Endothelial cell of umbilical vein (primary cell): ENCODE results near the gene RASL12. TPM values are rescaled to one million over a fixed set of nuclear protein-coding genes. Genes with fewer than 3 reads are reported as not detected.

Experiments
- BruUV-seq: library from RNA; stranded (reverse); fragments of 400-500 nt; replicated peaks from 2 replicates; lab custom pipeline; 2021; lab: Mats Ljungman, UMichigan
- CTCF ChIA-PET: fragments of 300-600, 350-600 bp; sonication (Branson Sonifier 250); formaldehyde crosslinking; loops from one replicate; lab custom pipeline; 2021; ENCODE audit warnings: antibody characterized with exemption, inconsistent platforms; lab: Charles Lee
- POLR2A ChIA-PET: fragments of 300-600, 350-600 bp; sonication (Branson Sonifier 250); formaldehyde crosslinking; loops from one replicate; lab custom pipeline; 2021; ENCODE audit warnings: antibody characterized with exemption, inconsistent platforms; lab: Charles Lee
- DNase-seq: peaks from one replicate; pipeline ENCODE4 v3.0.0-alpha.2; 2011; ENCODE audit warnings: low read depth, low spot score
- FAIRE-seq: peaks from 2 replicates; lab custom pipeline; 2011; peaks lifted over from hg19 to GRCh38; lab: Jason Lieb, UNC
- H2AFZ ChIP-seq: 2 replicates; pipeline ENCODE4 v1.6.0; 2012; ENCODE audit warnings: low read depth, low read length, control low read depth, inconsistent platforms
- H3K27ac ChIP-seq: 2 replicates; pipeline ENCODE4 v1.5.1; 2011; ENCODE audit warnings: low read depth, mild to moderate bottlenecking, control low read depth, low read length, moderate library complexity; ENCODE audit not compliant: insufficient read depth
- H3K27me3 ChIP-seq, 2 experiments: 2 replicates each; pipeline versions ENCODE4 v1.6.0 to v1.6.1; 2011; ENCODE audit warnings: low read length in 2 of 2, mixed read lengths in 1 of 2; ENCODE audit not compliant: control insufficient read depth in 2 of 2, insufficient read depth in 2 of 2
- H3K36me3 ChIP-seq, 2 experiments: 2 replicates in 1 of 2; 3 replicates in 1 of 2; pipeline ENCODE4 v1.5.1; 2011; ENCODE audit warnings: low read length in 2 of 2, mild to moderate bottlenecking in 1 of 2, moderate library complexity in 1 of 2; ENCODE audit not compliant: control insufficient read depth in 2 of 2, insufficient read depth in 2 of 2; ENCODE audit errors: extremely low read depth in 1 of 2
- H3K4me1 ChIP-seq: 3 replicates; pipeline ENCODE4 v1.5.1; 2011; ENCODE audit warnings: mild to moderate bottlenecking, low read length; ENCODE audit not compliant: control insufficient read depth, insufficient read depth; ENCODE audit errors: extremely low read depth
- H3K4me2 ChIP-seq: 2 replicates; pipeline ENCODE4 v1.6.1; 2011; ENCODE audit warnings: low read length, control low read depth, mixed read lengths; ENCODE audit not compliant: insufficient read depth
- H3K4me3 ChIP-seq, 3 experiments: fragments of 200-600 bp in 1 of 3; sonication (generic), shearing (Covaris generic) in 1 of 3; replicated peaks in 1 of 3; 2 replicates each; pipeline ENCODE4 v1.5.1; 2011 to 2016; ENCODE audit warnings: control low read depth in 3 of 3, low read length in 3 of 3, mild to moderate bottlenecking in 2 of 3, inconsistent platforms in 1 of 3, low read depth in 1 of 3, moderate library complexity in 1 of 3; ENCODE audit not compliant: insufficient read depth in 1 of 3
- H3K79me2 ChIP-seq: 2 replicates; pipeline ENCODE4 v1.6.0; 2012; ENCODE audit warnings: low read length, inconsistent platforms; ENCODE audit not compliant: control insufficient read depth, insufficient read depth
- H3K9ac ChIP-seq: replicated peaks from 2 replicates; pipeline ENCODE3; 2011; ENCODE audit warnings: low read length, control low read depth; ENCODE audit not compliant: insufficient read depth; ENCODE audit errors: extremely low read depth
- H3K9me1 ChIP-seq: replicated peaks from 3 replicates; pipeline ENCODE4 v1.6.0; 2011; ENCODE audit warnings: mild to moderate bottlenecking, low read length; ENCODE audit not compliant: control insufficient read depth, insufficient read depth; ENCODE audit errors: extremely low read depth
- H3K9me3 ChIP-seq: replicated peaks from 2 replicates; pipeline ENCODE4 v1.5.1; 2012; ENCODE audit warnings: low read length, inconsistent platforms; ENCODE audit not compliant: control insufficient read depth, insufficient read depth
- H4K20me1 ChIP-seq: replicated peaks from 2 replicates; pipeline ENCODE3; 2011; ENCODE audit warnings: mild to moderate bottlenecking, low read length; ENCODE audit not compliant: control insufficient read depth, insufficient read depth; ENCODE audit errors: extremely low read depth
- CTCF ChIP-seq, 2 donors: IDR thresholded peaks; 1 replicate in 1 of 2; 2 replicates in 1 of 2; pipeline ENCODE4 v1.5.1; 2011; ENCODE audit warnings: low read length in 2 of 2, mild to moderate bottlenecking in 2 of 2, moderate library complexity in 2 of 2, control low read depth in 1 of 2, inconsistent platforms in 1 of 2, low read depth in 1 of 2; ENCODE audit not compliant: insufficient read depth in 1 of 2; ENCODE audit errors: extremely low read depth in 1 of 2
- EZH2 ChIP-seq: IDR thresholded peaks from 2 replicates; pipeline ENCODE4 v1.6.1; 2012; ENCODE audit warnings: borderline replicate concordance, low read depth, mild to moderate bottlenecking, moderate library complexity, low read length, inconsistent platforms; ENCODE audit not compliant: severe bottlenecking
- FOS ChIP-seq: IDR thresholded peaks from 2 replicates; pipeline ENCODE4 v1.6.1; 2011; ENCODE audit warnings: mild to moderate bottlenecking, low read length, moderate library complexity, borderline replicate concordance; ENCODE audit not compliant: insufficient read depth
- GATA2 ChIP-seq: IDR thresholded peaks from 2 replicates; pipeline ENCODE4 v1.7.0; 2011; ENCODE audit warnings: low read depth, mild to moderate bottlenecking, moderate library complexity, mixed read lengths, low read length; ENCODE audit not compliant: insufficient read length, insufficient read depth
- JUN ChIP-seq: IDR thresholded peaks from 2 replicates; pipeline ENCODE4 v1.6.1; 2011; ENCODE audit warnings: borderline replicate concordance, low read depth; ENCODE audit not compliant: insufficient read length, insufficient read depth
- MYC ChIP-seq: IDR thresholded peaks from one replicate; pipeline ENCODE4 v1.6.1; 2011; ENCODE audit warnings: mild to moderate bottlenecking, low read depth, low read length
- POLR2A ChIP-seq: IDR thresholded peaks from 2 replicates; pipeline ENCODE4 v1.6.1; 2012; ENCODE audit warnings: low read depth, mild to moderate bottlenecking, control low read depth, low read length
- POLR2AphosphoS5 ChIP-seq: IDR thresholded peaks from 2 replicates; pipeline ENCODE4 v1.6.1; 2012; ENCODE audit warnings: low read depth, mild to moderate bottlenecking, control low read depth, low read length, moderate library complexity; ENCODE audit not compliant: insufficient read depth
- dilution Hi-C: fragments of 300-500 bp; cut with MboI; formaldehyde crosslinking; loops from one replicate; pipeline ENCODE4 v1.15.0; 2019; ENCODE audit warnings: low sequenced_read_pairs; ENCODE audit not compliant: extremely low pct_ligation_motif_present
- intact Hi-C: fragments of 100-400 bp; cut with micrococcal nuclease; formaldehyde crosslinking; loops from one replicate; pipeline ENCODE4 v1.10.0; 2022
- polyA plus RNA-seq, 4 experiments: library from polyadenylated mRNA; depleted of rRNA in 3 of 4; stranded (reverse) in 3 of 4; unstranded in 1 of 4; fragments of >200 nt; gene quantifications; 2 replicates each; pipeline versions ENCODE4 v1.2.1 to v1.2.3, GENCODE V29; 2011 to 2012; ENCODE audit warnings: missing spikeins in 1 of 4
- total RNA-seq: library from RNA; stranded (reverse); gene quantifications from 2 replicates; pipeline ENCODE4 v1.2.3, GENCODE V29; 2021
- TF ChIP-seq, protein P1 (sequence below): IDR thresholded peaks from 2 replicates; pipeline ENCODE4 v1.6.1; 2011; ENCODE audit not compliant: insufficient read depth, insufficient read length

Gene RASL12
- total and polyA plus RNA-seq, 2 donors (not counting 3 experiments of a cell fraction or from before 2014, with no cell fraction given): not detected

GRCh38 chr15:65091946-65092770, 24.4 kb upstream of the RASL12 start:
- CTCF ChIA-PET: interaction anchor here (1.0 to 1.3 kb wide), 3 partner anchors 9 to 14 kb away, joined by 3 to 5 read pairs (median 4); no protein-coding TSS in a partner anchor
- H3K9ac ChIP-seq: no peak overlapping the region
- no peak overlapping the region for H3K4me3 ChIP-seq
- H4K20me1 ChIP-seq: no peaks in the 10 kb centered on the region
- no peaks in the 10 kb centered on the region for H3K4me1 ChIP-seq
- DNase-seq (no peak), FAIRE-seq (no peak)
- H3K9me3 ChIP-seq: no peaks in the 10 kb centered on the region
- H3K4me2 ChIP-seq: no peak overlapping the region
- no peaks in the 10 kb centered on the region for H3K79me2 ChIP-seq
- H3K36me3 ChIP-seq: no peaks in the 10 kb centered on the region
- H3K27ac ChIP-seq: no peak overlapping the region
- no peaks in the 10 kb centered on the region for H3K27me3 ChIP-seq
- H3K9me1 ChIP-seq: no peaks in the 10 kb centered on the region
- POLR2A ChIA-PET: no interaction called here
- no peak overlapping the region for H2AFZ ChIP-seq
- dilution Hi-C loops: no loop called here
- no peak for TF ChIP-seq GATA2
- TF ChIP-seq POLR2AphosphoS5: no peak
- intact Hi-C loops: no loop called here
- BruUV-seq: no TSS peak

DNA sequence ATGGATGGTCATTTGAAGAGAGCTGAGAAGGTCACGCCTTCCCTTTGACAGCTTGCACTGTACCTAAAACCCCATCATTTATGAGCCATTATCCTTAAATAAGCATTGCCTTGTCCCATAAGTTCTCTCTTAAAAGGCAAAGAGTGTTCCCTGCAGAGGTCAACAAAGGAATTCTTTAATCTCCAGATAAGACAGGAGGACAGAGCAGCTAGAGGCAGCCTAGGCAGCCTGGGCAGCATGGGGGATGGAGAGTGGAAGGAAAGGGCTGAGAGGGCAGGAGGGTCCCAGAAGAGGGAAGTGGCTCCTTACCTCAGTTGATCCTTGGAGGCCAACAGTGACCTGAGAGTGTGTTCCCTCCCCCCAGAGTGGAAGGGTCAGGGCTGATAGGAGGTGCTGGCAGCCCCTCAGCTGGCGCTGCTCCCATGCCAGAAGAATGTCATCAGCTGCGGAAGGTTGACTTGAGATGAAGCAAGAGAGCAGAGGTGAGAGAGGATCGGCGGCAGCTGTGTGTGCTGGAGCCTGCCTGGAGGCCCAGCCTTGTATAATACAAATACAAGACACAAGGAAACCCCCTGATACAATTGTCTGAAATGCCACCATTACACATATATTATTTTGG, 21.5 kb upstream of the RASL12 start:
- no peak overlapping the region for H3K9ac ChIP-seq
- no peak overlapping the region for H3K27ac ChIP-seq
- no peak for DNase-seq
- no peak overlapping the region for H2AFZ ChIP-seq
- ChIA-PET CTCF (interaction anchor here (1.2 to 8.8 kb wide), 2 partner anchors 12 to 35 kb away, joined by 3 to 64 read pairs; no protein-coding TSS in a partner anchor), POLR2A (no interaction called here)
- no peaks in the 10 kb centered on the region for H4K20me1 ChIP-seq
- H3K9me1 ChIP-seq: no peaks in the 10 kb centered on the region
- H3K79me2 ChIP-seq: no peaks in the 10 kb centered on the region
- no peak overlapping the region for H3K4me2 ChIP-seq
- H3K36me3 ChIP-seq: no peaks in the 10 kb centered on the region
- no peak for TF ChIP-seq MYC
- TF ChIP-seq FOS: no peak
- no peak for TF ChIP-seq CTCF (IDR thresholded peaks at IDR 0.05; ENCODE audit: extremely low read depth in 1 of 2, insufficient read depth in 1 of 2, low read depth in 1 of 2, low read length in 2 of 2)
- no peak for TF ChIP-seq EZH2
- no peak for TF ChIP-seq GATA2
- no peak for TF ChIP-seq POLR2AphosphoS5
- no peak for TF ChIP-seq POLR2A
- TF ChIP-seq, protein P1, sequence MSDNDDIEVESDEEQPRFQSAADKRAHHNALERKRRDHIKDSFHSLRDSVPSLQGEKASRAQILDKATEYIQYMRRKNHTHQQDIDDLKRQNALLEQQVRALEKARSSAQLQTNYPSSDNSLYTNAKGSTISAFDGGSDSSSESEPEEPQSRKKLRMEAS: no peak
- no peak for TF ChIP-seq JUN
- peaks cover 4 to 9% of the 10 kb centered on the region in 2 experiments for H3K27me3 ChIP-seq
- intact Hi-C loops: no loop called here
- FAIRE-seq: no peak
- dilution Hi-C loops: no loop called here
- no TSS peak for BruUV-seq
- no peak overlapping the region for H3K4me3 ChIP-seq
- H3K4me1 ChIP-seq: no peaks in the 10 kb centered on the region
- no peaks in the 10 kb centered on the region for H3K9me3 ChIP-seq
